Measurements from ENCODE around the gene PON3.

The PON3 gene

DNA sequence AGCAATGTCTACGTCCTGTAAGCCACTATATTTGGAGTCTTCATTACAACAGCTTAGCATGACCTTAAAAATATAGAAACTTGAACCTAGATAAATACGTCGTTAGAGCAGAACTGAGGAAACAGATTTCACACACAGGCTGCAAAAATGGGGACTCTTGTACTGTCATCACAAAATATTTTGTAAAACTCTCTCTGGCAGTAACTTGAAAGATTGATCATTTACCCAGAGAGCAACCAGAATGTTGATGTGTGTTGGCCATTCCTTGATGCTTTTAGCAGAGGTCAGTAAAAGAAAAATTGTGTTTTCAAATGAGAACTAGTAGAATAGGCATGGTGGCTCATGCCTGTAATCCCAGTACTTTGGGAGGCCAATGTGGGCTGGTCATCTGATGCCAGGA, 57.3 kb downstream of the PON3 start:
- no peak for DNase-seq

DNA sequence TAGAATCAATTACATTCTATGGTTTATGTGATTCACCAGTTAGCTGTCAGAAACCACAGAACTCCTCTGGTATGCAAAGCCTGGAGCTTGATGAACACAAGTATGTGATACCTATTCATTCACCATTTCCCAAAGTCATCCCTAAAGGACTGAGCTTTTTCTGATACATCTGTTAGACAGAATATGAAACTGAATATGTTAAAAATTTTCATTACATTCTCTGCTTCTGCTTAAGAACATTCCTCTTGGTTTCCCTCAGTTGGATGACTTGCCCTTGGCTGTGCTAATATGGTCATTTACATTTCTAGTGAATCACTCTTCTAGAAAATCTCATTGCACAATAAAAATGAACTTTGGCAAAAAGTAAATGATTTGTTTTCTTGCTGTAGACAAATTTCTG, 61.1 kb downstream of the PON3 start:
- DNase-seq, result peak; percentile 70

DNA sequence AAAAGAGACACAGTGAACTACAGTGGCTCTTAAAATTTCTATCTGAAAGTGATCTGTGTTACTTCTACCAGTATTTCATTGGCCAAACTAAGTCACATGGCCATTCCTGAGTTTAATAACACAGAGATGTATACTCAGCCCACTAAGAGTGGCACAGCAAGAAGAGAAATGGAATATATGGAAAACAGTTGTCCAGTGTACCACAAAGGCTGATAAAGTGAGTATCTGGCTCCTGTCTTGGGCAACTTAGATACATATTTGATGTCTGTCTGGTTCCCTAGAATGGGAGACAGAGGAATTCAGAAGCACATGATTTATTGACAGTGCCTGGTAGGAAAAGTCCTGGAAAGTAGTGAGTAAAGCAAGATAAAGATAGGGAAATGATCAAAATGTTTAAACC, 61.7 kb downstream of the PON3 start:
- peak; percentile 60 for DNase-seq

DNA sequence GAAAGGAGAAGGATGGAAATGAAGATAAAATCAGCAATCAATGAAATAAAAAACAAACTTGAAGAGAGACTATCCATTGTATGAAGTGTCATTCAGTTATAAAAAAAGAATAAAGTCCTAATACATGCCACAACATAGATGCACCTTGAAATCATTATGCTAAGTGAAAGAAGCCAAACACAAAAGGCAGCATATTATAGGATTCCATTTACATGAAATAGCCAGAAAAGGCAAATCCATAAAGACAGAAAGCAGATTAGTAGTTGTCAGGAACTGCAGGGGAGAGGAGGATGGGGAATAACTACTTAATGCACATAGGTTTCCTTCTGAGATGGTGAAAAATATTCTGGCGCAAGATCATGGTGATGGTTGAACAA, 65.2 kb downstream of the PON3 start:
- DNase-seq, result no peak

DNA sequence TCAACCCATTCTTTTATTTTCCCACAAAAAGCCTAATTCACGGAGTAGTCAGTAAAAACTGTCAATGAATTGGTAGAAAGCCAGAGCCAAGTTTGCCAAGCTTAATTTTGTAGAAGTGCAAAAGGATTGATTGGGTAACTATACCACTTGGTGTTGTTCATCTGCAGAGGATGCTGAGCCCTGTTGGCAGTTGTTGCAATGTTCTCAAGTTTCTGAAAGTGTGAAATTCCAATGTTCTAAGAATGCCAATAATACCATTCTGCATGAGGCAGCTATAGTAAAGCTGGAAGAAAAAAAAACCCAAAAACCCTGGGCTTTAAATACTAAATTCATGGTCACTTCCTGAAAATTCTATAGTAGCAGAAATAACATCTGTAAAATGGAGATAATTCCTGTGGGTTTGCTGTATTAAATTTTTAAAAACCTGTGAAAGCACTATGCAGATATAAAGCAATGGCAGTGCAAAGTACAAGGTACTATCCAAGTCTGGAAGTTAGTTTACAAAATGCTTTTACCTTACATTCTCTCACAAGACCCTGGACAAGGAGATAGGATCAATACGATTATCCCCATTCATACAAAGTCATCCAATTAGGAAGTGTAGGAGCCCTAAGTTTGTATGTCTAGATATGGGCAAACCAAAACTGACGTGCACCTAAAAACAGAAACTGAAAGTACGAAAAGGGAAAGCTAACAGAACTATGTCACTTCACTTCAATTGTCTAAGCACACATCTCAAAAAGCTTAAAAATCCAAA, 65.8 kb downstream of the PON3 start:
- DNase-seq, result no peak

DNA sequence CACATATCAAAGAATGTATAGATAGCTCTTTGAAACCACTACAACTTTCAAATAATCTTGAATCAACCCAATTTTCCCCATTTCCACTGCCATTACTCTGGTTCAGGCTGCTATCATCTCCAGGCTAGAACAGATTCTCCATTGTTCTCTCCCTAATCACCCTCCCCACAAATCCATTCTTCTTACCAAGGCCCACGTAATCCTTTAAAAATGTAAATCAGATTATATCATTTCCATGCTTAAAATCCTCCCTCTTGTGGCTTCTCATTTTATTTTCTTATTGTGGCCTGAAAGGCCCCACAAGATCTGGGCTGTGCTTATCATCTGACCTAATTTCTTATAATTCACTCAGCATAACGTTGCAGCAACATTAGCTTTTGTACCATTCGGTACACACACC, 68.8 kb downstream of the PON3 start:
- no peak for DNase-seq

DNA sequence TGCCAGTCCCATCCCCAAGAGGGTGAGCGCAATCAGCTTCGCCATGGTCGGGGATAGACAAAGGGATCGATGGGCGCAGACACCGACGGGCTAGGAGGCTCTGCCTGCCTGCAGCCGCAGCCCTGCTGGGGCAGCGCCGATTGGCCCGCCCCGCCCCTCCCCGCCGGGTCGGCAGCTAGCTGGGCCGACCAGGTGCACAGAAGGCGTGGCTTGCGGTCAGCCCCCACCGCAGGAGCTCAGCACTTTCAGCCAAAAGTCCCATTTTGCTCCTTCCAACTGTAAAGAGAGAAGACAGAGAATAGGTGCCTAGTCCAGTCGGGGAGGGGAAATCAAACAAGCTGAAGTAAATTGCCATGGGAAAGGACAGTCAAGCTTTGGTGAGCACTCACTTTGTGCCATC, 71.7 kb downstream of the PON3 start, which contains the start of gene PON1:
Gene PON1, minus strand, starts transcription at position 102 of the 400 bp plus-strand sequence. Its CDS starts 57 bp downstream, at position 45.
- no peak for DNase-seq

DNA sequence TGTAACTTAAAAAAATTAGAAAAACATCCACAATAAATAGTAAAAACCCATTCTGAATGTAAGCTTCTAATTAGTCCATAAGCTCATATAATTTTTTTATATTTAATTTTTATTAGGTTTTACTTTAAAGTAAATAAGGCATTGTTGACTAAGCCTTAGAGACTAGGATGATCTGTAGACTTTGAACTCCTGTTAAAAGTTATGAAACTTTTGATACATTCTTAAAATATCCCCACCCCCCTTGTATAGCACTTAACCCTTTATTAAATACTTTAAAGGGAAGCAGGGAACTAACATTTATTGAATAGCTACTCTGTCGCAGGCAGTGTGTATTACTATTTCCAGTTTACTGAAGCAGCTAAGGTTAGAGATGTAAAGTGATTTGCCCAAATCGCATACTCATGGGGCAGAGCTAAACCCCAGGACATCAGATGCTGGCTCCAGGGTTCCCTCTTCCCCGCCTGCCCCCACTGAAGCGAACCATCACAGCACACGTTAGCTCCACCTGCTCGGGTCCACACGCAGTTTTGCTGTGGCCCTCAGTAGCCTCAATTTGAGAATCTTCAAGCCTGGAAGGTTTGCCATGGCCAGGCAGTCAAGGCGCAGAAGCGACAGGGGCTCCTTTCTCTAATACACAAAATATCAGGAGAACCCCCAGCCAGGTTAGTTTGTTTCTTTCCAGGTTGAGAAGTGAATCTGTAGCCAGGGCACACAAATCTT, 72.6 kb downstream of the PON3 start:
- no peak for DNase-seq

DNA sequence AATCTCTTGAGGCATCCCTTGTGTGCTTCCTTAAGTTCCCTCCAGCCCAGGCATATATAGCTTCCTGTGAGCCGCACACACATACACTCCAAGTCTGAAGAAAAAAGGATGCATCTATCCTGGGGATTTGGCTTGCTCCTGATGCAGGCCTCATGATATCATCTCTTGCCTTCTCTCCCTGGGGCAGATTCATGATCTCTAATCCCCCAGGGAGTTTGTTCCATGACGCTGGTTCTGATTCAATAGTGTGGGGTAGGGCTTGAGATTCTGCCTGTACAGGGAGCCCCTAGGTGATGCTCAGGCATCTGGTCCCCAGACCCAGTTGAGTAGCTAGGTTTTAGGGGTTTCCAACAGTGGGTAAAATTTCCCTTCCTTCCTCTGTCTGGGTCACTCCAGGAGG, 73.3 kb downstream of the PON3 start:
- no peak for DNase-seq

DNA sequence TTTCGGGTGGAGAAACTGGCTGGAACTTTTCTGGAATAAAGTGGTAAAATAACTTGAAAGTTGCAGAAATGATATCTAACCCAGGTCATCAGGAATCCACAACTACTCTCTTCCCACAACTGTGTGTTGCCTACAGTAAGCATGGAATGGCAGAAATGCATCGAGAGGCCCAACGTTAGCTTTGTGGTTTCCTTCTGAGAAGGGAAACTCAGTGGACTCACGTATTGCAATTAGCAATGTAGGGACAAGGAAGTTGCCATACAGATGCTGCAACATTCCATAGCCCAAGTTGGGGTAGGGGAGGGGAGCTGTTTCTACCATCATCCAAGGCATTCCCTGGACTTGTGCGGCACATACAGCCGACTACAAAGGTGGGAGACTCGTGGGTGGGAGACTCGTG, 73.8 kb downstream of the PON3 start:
- no peak for DNase-seq

DNA sequence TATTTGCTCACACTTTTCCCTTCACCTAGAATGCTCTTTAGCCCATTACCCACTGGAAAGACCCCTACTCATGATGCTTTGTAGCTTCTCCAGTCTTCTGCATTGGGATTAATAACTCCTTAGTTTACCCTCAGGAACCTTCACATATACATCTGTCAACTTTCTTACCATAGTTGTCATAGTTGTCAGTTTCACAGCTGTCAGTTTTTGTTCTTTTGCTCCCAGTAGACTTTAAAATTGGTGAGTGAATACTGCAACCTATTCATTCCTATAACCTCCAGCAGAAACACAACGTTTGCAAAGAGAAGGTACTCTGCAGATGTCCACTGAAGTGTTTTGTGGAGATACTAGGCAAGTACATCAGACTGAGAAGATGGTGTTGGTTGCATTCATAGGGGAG, 74.5 kb downstream of the PON3 start:
- DNase-seq, result no peak

DNA sequence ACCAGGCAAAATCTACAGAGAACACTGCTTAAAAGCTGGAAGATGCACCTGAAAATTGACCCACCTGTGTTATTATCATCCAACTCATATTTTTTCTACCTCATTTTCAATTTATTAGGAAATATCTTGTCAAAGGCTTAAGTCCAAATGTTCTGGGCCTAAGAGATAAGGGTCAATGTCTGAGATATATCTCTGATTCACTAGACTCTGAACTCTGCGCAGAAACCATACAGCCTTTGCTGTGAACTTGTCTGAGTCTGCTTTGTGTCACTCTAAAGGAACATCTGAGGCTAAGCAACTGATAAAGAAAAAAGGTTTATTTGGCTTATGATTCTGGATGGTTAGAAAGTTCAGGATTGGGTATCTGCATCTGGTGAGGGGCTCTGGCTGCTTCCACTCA, 75.5 kb downstream of the PON3 start:
- no peak for DNase-seq

DNA sequence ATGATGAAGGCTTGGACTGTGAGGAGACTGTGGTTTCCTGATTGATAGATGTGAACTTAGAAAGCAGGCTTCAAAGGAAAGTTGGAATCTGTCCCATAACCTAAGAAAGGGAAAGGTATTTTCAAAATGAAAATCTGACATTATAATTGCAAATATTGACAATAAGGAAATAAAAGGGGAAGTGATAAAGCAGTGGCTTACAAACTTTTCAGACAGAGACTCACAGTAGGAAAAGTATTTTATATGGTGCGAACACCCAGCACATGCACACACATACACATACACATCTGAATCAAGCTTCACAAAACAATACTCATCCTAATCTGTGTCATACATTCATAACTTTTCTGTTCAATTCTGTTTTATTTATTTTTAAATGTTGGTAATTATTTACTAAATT, 76.6 kb downstream of the PON3 start:
- no peak for DNase-seq

DNA sequence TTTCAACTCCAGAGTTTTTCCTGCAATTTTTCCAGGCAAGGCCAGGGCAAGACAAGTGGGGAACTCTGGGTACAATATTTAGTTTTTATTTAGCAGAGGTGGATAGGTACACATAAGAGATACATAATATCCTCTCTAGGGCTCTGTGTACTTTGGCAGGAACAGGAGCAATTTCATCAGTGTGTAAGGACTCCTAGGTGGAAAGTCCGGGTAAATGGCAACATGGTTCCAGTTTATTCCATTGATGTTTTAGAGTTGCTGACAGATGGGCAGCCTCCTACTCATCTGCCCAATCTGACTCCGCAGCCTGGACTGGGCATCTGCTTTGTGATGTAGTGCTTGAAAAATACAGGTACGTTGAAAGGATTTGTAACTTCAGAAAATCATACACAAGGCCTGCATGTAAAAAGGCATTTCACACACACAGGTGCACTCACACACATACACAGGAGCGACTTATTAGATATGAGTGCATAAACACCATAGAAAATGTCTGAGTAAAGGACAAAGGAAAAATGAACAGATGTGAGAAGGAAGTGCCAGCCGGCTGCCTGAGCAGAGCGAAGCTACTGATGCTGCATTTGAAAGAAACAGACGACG, 77.6 kb downstream of the PON3 start:
- no peak for DNase-seq

DNA sequence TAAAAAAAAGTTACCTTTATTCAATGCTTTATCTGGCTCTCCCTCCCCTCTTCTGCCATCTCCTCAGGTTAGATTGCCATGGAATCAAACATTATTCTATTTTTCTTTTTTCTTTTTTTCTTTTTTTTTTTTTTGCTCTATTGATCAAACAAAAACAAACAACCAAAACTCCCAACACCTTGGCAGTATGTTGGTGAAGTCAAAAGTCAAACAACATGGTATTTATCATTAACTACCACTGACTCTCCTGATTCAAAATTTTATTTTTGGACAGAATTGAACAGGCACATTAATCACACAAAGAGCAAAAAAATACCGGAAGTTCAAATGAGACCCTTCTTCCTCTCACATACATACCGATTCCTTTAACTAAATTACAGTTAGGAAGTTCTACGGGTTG, 78.2 kb downstream of the PON3 start:
- no peak for DNase-seq

DNA sequence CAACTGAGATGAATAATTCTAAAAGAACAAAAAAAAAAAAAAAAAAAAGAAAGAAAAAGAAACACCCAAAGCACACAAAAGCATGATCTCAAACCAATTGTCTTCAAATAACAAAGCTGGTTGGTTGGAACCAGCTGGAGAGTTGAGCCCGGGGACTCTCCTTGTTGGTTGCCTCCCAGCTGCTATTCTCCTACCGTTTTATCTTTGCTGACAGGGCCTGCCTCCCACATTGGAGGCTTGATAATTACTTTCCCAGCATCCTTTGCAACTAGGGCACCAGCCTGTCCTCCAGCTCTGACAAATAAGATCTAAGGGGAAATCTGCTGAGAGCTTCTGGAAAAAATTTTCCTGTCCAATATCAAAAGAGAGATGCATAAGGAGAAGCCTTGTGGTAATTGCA, 78.6 kb downstream of the PON3 start:
- DNase-seq, result no peak

DNA sequence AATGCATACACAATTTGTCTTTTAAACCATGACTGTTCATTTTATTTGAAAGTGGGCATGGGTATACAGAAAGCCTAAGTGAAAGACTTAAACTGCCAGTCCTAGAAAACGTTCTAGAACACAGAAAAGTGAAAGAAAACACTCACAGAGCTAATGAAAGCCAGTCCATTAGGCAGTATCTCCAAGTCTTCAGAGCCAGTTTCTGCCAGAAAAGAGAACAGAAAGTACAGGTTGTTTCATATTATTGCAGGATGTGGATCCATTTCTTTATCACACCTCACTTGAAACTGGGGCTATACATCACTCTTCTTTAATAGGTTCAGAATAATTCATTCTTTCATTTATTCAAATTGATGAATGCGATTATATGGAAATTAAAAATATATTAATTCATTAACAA, 79.6 kb downstream of the PON3 start:
- DNase-seq, result no peak

DNA sequence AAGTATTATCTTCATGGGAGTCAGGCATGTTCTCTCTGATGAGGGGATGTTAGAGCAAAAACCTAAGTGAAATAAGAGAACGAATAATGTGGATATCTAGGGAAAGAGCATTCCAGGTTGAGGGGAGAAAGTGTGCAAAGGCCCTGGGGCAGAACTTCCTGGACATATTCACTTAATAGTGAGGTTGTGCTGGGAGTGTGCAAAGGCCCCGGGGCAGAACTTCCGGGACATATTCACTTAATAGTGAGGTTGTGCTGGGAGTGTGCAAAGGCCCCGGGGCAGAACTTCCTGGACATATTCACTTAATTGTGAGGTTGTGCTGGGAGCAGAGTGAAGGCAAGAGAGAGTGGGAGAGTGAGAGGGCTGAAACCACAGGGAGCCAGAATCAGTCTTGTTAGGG, 83.6 kb downstream of the PON3 start:
- DNase-seq, result no peak

DNA sequence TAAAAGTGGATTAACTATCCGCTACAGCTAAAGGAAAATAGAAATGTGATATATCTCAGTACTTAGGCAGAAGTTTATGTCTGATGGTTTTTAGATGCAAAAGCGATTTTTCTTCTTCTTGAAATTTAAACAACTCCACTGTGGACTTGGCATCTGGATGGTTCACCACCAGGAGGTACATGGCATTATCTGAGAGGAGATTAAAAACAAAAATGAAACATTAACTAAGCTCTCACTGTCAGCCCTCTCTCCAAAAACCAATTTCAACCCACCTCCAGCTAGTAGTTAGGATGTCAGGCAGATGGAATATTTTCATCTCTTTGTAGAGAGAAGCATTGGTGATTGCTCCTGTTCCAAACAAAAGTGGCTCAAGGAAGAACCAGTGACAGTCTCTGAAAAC, 84.8 kb downstream of the PON3 start:
- no peak for DNase-seq

DNA sequence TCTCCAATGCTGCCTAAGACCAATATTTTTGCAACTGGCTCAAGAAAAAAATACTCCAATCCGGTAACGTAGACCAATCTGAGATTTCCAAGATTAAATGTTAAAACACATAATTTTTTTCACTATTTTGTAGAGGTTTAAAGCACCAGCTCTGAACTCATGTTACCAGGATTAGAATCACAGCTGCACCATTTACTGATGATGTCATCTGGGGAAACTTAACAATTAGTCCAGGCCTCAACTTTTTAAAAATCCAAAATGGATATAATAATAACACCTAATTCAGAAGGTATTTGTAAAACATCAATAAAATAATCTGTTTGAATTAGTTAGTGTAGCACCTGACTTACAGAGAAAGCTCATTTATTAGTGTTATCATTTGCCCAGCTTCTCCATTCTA, 86.2 kb downstream of the PON3 start:
- no peak for DNase-seq

Measured in NCI-H226 (cell line).